Gastrocnemius medialis (tissue), 4 donors: ENCODE measurements around the gene AICDA. TPM values are rescaled to one million over a fixed set of nuclear protein-coding genes. Genes with fewer than 3 reads are reported as not detected.

ENCODE experiments used
- ATAC-seq, 2 donors: fragments of 150-250 bp; one replicate each; pipeline ENCODE4 v1.9.1; 2016
- DNase-seq, 2 donors: peaks; one replicate each; pipeline ENCODE4 v3.0.0-alpha.2; 2019
- H3K27ac ChIP-seq, 4 donors: fragments of 200-600 bp; sonication (generic); 1 replicate in 1 of 4; 2 replicates in 3 of 4; pipeline ENCODE4 v1.5.1; 2016 to 2018; ENCODE audit warnings: mild to moderate bottlenecking in 2 of 4, moderate library complexity in 1 of 4
- H3K27me3 ChIP-seq, 3 donors: fragments of 200-600 bp; sonication (generic) in 2 of 3; 1 replicate in 1 of 3; 2 replicates in 2 of 3; pipeline versions ENCODE4 v1.5.1 to v1.6.0; 2016 to 2019; ENCODE audit warnings: mild to moderate bottlenecking in 1 of 3, moderate library complexity in 1 of 3
- H3K36me3 ChIP-seq, 2 donors: fragments of 200-600 bp; sonication (generic) in 1 of 2; one replicate each; pipeline ENCODE4 v1.5.1; 2017 to 2018
- H3K4me1 ChIP-seq, 2 donors: fragments of 200-600 bp; sonication (generic) in 1 of 2; one replicate each; pipeline ENCODE4 v1.5.1; 2016 to 2017; ENCODE audit warnings: mild to moderate bottlenecking in 2 of 2
- H3K4me3 ChIP-seq, 4 donors: fragments of 200-600 bp; sonication (generic) in 3 of 4; 1 replicate in 1 of 4; 2 replicates in 3 of 4; pipeline ENCODE4 v1.5.1; 2016 to 2019; ENCODE audit warnings: mild to moderate bottlenecking in 2 of 4
- H3K9me3 ChIP-seq, 3 donors: fragments of 200-600 bp; sonication (generic) in 2 of 3; 1 replicate in 1 of 3; 2 replicates in 2 of 3; pipeline ENCODE4 v1.5.1; 2016 to 2019
- POLR2A ChIP-seq, 2 donors: fragments of 450-650 bp; IDR thresholded peaks; one replicate each; pipeline ENCODE4 v1.6.1; 2017; ENCODE audit warnings: antibody characterized with exemption in 2 of 2, mild to moderate bottlenecking in 2 of 2, moderate library complexity in 2 of 2
- in situ Hi-C, 4 donors: fragments of 200-750 bp; cut with MboI; loops; one replicate each; pipeline versions ENCODE4 v1.15.0 to v1.8.0; 2017; ENCODE audit warnings: low sequenced_read_pairs in 4 of 4
- intact Hi-C: fragments of 100-400 bp; cut with DNase I; formaldehyde crosslinking; loops from one replicate; pipeline ENCODE4 v1.15.1; 2023; ENCODE audit warnings: low total_unique reads
- total RNA-seq, 4 donors: library from RNA; depleted of rRNA; stranded (reverse); fragments of >200 nt; gene quantifications; one replicate each; pipeline versions ENCODE4 v1.1.0 to v1.2.3, GENCODE V29; 2016
- TF ChIP-seq, protein P1 (sequence below), 5 experiments: fragments of 450-650 bp in 3 of 5; fragments of 200-600 bp in 2 of 5; sonication (generic) in 2 of 5; IDR thresholded peaks in 4 of 5; conservative IDR thresholded peaks in 1 of 5; 1 replicate in 4 of 5; 2 replicates in 1 of 5; pipeline ENCODE4 v1.5.1; 2016 to 2019; ENCODE audit warnings: antibody characterized with exemption in 5 of 5, mild to moderate bottlenecking in 3 of 5, moderate library complexity in 3 of 5

Gene AICDA
- not detected for total RNA-seq

DNA sequence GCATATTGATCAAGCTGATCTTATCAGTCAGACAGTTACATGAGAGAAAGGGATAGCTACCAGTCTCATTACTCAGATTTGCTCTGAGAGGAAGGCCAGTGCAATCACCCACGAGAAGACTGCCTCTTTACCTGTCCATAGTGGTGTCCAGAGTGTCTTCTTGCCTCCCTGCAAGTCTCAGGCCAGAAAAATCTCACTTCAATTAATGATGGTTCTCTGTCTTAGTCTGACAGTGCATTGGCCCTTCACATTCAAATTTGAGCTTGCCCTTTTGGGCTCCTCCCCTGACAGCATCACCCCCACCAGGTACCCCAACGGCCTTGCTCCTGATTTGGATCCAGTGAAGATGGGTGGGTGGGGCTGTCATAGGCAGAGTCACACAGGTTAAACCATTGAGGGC lies at the start of gene AICDA:
Gene AICDA (minus strand): TSS at position 231 of the 400 bp plus-strand sequence. CDS start 92 bp downstream, at position 139.
- no peak for DNase-seq

DNA sequence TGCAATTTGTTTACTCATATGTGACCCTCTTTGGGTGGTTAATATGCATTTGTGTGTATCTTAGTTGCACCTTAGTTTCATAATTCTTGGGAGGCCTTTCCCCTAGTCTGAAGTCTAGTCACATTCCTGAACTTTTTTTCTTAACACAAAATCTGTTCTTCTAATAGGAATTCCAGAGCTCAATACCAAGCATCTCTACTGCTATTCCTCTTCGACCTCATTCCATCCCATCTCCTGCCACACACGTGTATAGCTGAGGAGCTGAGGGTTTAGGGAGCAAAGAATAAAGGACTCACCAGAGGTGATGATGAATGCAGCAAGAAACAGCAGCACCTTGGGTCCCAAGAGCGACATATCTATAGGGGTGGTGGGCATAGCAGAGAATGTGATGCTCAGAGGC lies 49.1 kb upstream of the AICDA start:
- in situ Hi-C loops (no loop called here), intact Hi-C loops (no loop called here)
- H3K4me3 ChIP-seq = peak overlapping the region in 2 of 4 donors; percentile 25 to 28
- TF ChIP-seq, protein P1, sequence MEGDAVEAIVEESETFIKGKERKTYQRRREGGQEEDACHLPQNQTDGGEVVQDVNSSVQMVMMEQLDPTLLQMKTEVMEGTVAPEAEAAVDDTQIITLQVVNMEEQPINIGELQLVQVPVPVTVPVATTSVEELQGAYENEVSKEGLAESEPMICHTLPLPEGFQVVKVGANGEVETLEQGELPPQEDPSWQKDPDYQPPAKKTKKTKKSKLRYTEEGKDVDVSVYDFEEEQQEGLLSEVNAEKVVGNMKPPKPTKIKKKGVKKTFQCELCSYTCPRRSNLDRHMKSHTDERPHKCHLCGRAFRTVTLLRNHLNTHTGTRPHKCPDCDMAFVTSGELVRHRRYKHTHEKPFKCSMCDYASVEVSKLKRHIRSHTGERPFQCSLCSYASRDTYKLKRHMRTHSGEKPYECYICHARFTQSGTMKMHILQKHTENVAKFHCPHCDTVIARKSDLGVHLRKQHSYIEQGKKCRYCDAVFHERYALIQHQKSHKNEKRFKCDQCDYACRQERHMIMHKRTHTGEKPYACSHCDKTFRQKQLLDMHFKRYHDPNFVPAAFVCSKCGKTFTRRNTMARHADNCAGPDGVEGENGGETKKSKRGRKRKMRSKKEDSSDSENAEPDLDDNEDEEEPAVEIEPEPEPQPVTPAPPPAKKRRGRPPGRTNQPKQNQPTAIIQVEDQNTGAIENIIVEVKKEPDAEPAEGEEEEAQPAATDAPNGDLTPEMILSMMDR (IDR thresholded peaks at IDR 0.05 in 4 of 5, conservative IDR thresholded peaks at IDR 0.05 in 1 of 5) = no peak
- no peak for TF ChIP-seq POLR2A (IDR thresholded peaks at IDR 0.05)
- DNase-seq = no peak
- no peaks in the 10 kb centered on the region for H3K36me3 ChIP-seq
- peak overlapping the region; percentile 20 to 61 (median 52) for H3K27ac ChIP-seq
- no peaks in the 10 kb centered on the region for H3K27me3 ChIP-seq
- no peaks in the 10 kb centered on the region for H3K9me3 ChIP-seq
- no peaks in the 10 kb centered on the region for H3K4me1 ChIP-seq
- ATAC-seq = no peak

More for the DNA sequence above, at the start of gene AICDA:
- H3K4me3 ChIP-seq = no peak within 1 kb of the TSS
- H3K27me3 ChIP-seq = no peaks in the 10 kb centered on the region
- no peaks in the 10 kb centered on the region for H3K36me3 ChIP-seq
- no peak within 1 kb of the TSS for H3K27ac ChIP-seq
- intact Hi-C loops = no loop called here
- no peak for TF ChIP-seq POLR2A (IDR thresholded peaks at IDR 0.05)
- TF ChIP-seq, protein P1 (IDR thresholded peaks at IDR 0.05 in 4 of 5, conservative IDR thresholded peaks at IDR 0.05 in 1 of 5) = no peak
- in situ Hi-C loops = no loop called here
- H3K9me3 ChIP-seq = no peaks in the 10 kb centered on the region
- no peaks in the 10 kb centered on the region for H3K4me1 ChIP-seq
- no peak for ATAC-seq

DNA sequence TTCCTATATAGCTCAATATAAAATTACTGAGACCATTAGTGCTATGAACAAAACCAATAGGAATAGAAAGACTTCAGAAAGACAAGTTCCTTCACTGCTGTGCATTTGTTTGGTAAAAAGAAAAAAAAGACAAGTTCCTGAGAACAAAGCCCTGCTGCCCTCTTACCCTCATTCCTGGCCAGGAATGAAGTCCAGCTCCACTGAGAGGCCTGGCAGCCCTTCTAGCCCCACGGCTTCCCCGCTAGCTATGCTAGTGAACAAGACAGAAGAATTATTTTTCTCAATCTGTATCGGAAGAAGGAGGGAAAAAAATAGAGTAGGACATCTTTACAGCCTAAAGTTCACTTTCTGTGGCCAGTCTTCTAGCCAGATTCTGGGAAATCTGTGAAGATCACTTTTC lies 48.4 kb upstream of the AICDA start:
- in situ Hi-C loops (no loop called here), intact Hi-C loops (no loop called here)
- Histone ChIP-seq H3K4me3 (peak overlapping the region in 1 of 4 donors; percentile 25), H3K36me3 (no peaks in the 10 kb centered on the region), H3K9me3 (no peaks in the 10 kb centered on the region), H3K27ac (no peak overlapping the region), H3K4me1 (no peaks in the 10 kb centered on the region), H3K27me3 (no peaks in the 10 kb centered on the region)
- TF ChIP-seq POLR2A (IDR thresholded peaks at IDR 0.05) = no peak
- TF ChIP-seq, protein P1 (IDR thresholded peaks at IDR 0.05 in 4 of 5, conservative IDR thresholded peaks at IDR 0.05 in 1 of 5) = no peak
- ATAC-seq (no peak), DNase-seq (no peak)

DNA sequence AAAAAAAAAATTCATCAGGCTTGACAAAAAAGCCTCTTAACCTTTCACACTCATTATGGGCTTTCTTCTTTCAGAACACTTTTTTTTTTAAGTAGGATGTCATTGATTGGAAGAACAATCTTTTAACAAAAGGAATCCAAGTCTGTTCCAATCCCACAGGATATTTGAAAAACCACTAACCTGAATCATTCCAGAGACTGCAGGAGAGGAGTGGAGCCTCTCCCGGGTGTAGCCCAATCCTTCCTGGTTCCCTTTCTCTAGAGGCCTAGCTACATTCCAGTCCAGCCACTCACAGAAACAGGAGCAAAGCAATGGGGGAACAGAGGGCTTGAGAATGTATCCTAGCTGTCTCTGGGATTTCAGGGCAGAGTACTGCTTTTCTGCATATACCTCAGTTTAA lies 45.7 kb upstream of the AICDA start:
- Histone ChIP-seq H3K27me3 (no peaks in the 10 kb centered on the region), H3K9me3 (no peaks in the 10 kb centered on the region), H3K4me3 (no peak overlapping the region), H3K4me1 (no peaks in the 10 kb centered on the region), H3K27ac (no peak overlapping the region), H3K36me3 (no peaks in the 10 kb centered on the region)
- peak in 1 of 2 donors; percentile 37 for ATAC-seq
- intact Hi-C loops = no loop called here
- in situ Hi-C loops = no loop called here
- TF ChIP-seq POLR2A (IDR thresholded peaks at IDR 0.05) = no peak
- TF ChIP-seq, protein P1 (IDR thresholded peaks at IDR 0.05 in 4 of 5, conservative IDR thresholded peaks at IDR 0.05 in 1 of 5) = no peak
- no peak for DNase-seq

DNA sequence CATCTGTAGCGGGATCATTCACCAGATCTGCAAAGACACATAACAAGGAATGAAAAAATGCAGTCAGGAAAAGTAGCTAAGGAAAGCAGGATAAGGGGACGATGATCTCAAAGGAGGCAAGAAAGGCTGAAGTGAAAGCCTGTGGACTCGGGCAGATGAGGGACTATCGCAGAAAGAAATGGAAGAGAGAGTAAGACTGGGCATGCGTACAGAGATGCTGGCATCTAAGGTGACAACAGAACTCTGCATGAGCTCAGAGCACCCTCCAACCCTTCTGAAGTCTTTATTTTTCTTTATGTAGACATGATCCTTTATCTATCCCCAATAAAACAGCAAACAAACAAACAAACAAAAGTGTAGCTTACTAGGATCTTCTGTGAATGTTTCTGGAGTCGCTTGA lies 42.8 kb upstream of the AICDA start:
- no peaks in the 10 kb centered on the region for H3K36me3 ChIP-seq
- no peak overlapping the region for H3K27ac ChIP-seq
- no peak for ATAC-seq
- no peaks in the 10 kb centered on the region for H3K27me3 ChIP-seq
- no peaks in the 10 kb centered on the region for H3K9me3 ChIP-seq
- TF ChIP-seq, protein P1 (IDR thresholded peaks at IDR 0.05 in 4 of 5, conservative IDR thresholded peaks at IDR 0.05 in 1 of 5) = no peak
- TF ChIP-seq POLR2A (IDR thresholded peaks at IDR 0.05) = no peak
- no peaks in the 10 kb centered on the region for H3K4me1 ChIP-seq
- intact Hi-C loops = no loop called here
- DNase-seq = no peak
- in situ Hi-C loops = no loop called here
- no peak overlapping the region for H3K4me3 ChIP-seq
